ENCODE measurements around the gene PPP1R37. TPM values are rescaled to one million over a fixed set of nuclear protein-coding genes. Genes with fewer than 3 reads are reported as not detected.

The PPP1R37 gene
- total RNA-seq, 2 donors from 2014 or later, result 21.7 to 22.9 TPM

- Histone ChIP-seq H3K27me3 (peaks cover 0 to 11% of the 10 kb centered on the region in 2 donors), H3K36me3 (no peaks in the 10 kb centered on the region), H3K4me3 (peak overlapping the region in 1 of 2 donors; percentile 41), H3K9me3 (no peaks in the 10 kb centered on the region), H3K4me1 (peaks cover 0 to 32% of the 10 kb centered on the region in 2 donors), H3K27ac (peak overlapping the region in 1 of 2 donors; percentile 39)
- no peak for TF ChIP-seq CTCF (IDR thresholded peaks at IDR 0.05)
- peak; percentile 61 for DNase-seq (ENCODE audit: low spot score)
These were observed 59.7 kb downstream of the PPP1R37 start for GRCh38 chr19:45152504-45153338.

GRCh38 chr19:45153339-45154063 is 60.5 kb downstream of the PPP1R37 start:
- peak overlapping the region; percentile 2 to 41 for H3K4me3 ChIP-seq
- H3K36me3 ChIP-seq, result no peaks in the 10 kb centered on the region
- DNase-seq (ENCODE audit: low spot score), result no peak
- no peaks in the 10 kb centered on the region for H3K9me3 ChIP-seq
- H3K4me1 ChIP-seq, result peaks cover 0 to 32% of the 10 kb centered on the region in 2 donors
- TF ChIP-seq CTCF (IDR thresholded peaks at IDR 0.05), result no peak
- H3K27me3 ChIP-seq, result peaks cover 0 to 11% of the 10 kb centered on the region in 2 donors
- H3K27ac ChIP-seq, result peak overlapping the region in 1 of 2 donors; percentile 41

- Histone ChIP-seq H3K36me3 (no peaks in the 10 kb centered on the region), H3K27ac (peak overlapping the region in 1 of 2 donors; percentile 41), H3K9me3 (no peaks in the 10 kb centered on the region), H3K4me1 (peaks cover 0 to 32% of the 10 kb centered on the region in 2 donors), H3K27me3 (peaks cover 0 to 11% of the 10 kb centered on the region in 2 donors), H3K4me3 (peak overlapping the region; percentile 2 to 41)
- peak; percentile 67 for DNase-seq (ENCODE audit: low spot score)
- no peak for TF ChIP-seq CTCF (IDR thresholded peaks at IDR 0.05)
These were observed 61.3 kb downstream of the PPP1R37 start for GRCh38 chr19:45154064-45154827.

GRCh38 chr19:45156011-45156630 is 63.1 kb downstream of the PPP1R37 start:
- DNase-seq (ENCODE audit: low spot score), result no peak
- Histone ChIP-seq H3K36me3 (no peaks in the 10 kb centered on the region), H3K27ac (no peak overlapping the region), H3K27me3 (peaks cover 0 to 11% of the 10 kb centered on the region in 2 donors), H3K4me1 (peaks cover 0 to 32% of the 10 kb centered on the region in 2 donors), H3K4me3 (no peak overlapping the region), H3K9me3 (no peaks in the 10 kb centered on the region)
- no peak for TF ChIP-seq CTCF (IDR thresholded peaks at IDR 0.05)

GRCh38 chr19:45156751-45157150 is 63.8 kb downstream of the PPP1R37 start:
- Histone ChIP-seq H3K4me3 (no peak overlapping the region), H3K36me3 (no peaks in the 10 kb centered on the region), H3K27me3 (peaks cover 0 to 8% of the 10 kb centered on the region in 2 donors), H3K4me1 (peaks cover 0 to 30% of the 10 kb centered on the region in 2 donors), H3K27ac (no peak overlapping the region), H3K9me3 (no peaks in the 10 kb centered on the region)
- TF ChIP-seq CTCF (IDR thresholded peaks at IDR 0.05), result no peak
- no peak for DNase-seq (ENCODE audit: low spot score)

Data from right atrium auricular region (tissue), 2 donors.